Activated naive CD8-positive, alpha-beta T cell (primary cell): Measurements from ENCODE around the gene SENP6.
A peak's percentile ranks its signal among the peaks of the same experiment; 100 is the strongest.
"Not testable (repeated sequence)": the region's sequence is repeated elsewhere in the genome, so short reads cannot be mapped to it uniquely, and the experiment has no call there.

ENCODE experiments used
- H3K27ac Mint-ChIP-seq: one replicate; pipeline ENCODE4 v1.8.0; 2021; ENCODE audit warnings: mixed read lengths
- H3K27me3 Mint-ChIP-seq: one replicate; pipeline ENCODE4 v1.8.0; 2021; ENCODE audit warnings: mixed read lengths
- H3K36me3 Mint-ChIP-seq: one replicate; pipeline ENCODE4 v1.8.0; 2021; ENCODE audit warnings: mixed read lengths
- H3K4me1 Mint-ChIP-seq: one replicate; pipeline ENCODE4 v1.8.0; 2021; ENCODE audit warnings: low read depth, mixed read lengths
- H3K4me3 Mint-ChIP-seq: one replicate; pipeline ENCODE4 v1.8.0; 2021; ENCODE audit warnings: mild to moderate bottlenecking, mixed read lengths
- H3K9me3 Mint-ChIP-seq: one replicate; pipeline ENCODE4 v1.8.0; 2021; ENCODE audit warnings: low read depth, mixed read lengths

Gene SENP6

GRCh38 chr6:75619230-75619899 lies 17.7 kb downstream of the SENP6 start:
- peak overlapping the region; percentile 13 for H3K27ac Mint-ChIP-seq

GRCh38 chr6:75620381-75621304 lies 19.0 kb downstream of the SENP6 start:
- no peak overlapping the region for H3K4me3 Mint-ChIP-seq
- no peaks in the 10 kb centered on the region for H3K27me3 Mint-ChIP-seq
- peaks cover 57% of the 10 kb centered on the region for H3K4me1 Mint-ChIP-seq
- H3K27ac Mint-ChIP-seq: peak overlapping the region; percentile 70
- H3K36me3 Mint-ChIP-seq: peaks cover 5% of the 10 kb centered on the region
- no peaks in the 10 kb centered on the region for H3K9me3 Mint-ChIP-seq

More at GRCh38 chr6:75619230-75619899, 17.7 kb downstream of the SENP6 start:
- Mint-ChIP-seq H3K4me3 (no peak overlapping the region), H3K27me3 (no peaks in the 10 kb centered on the region), H3K9me3 (no peaks in the 10 kb centered on the region), H3K36me3 (peaks cover 11% of the 10 kb centered on the region), H3K4me1 (peaks cover 69% of the 10 kb centered on the region)

GRCh38 chr6:75621846-75622245 lies 20.2 kb downstream of the SENP6 start:
- no peak overlapping the region for H3K4me3 Mint-ChIP-seq
- H3K36me3 Mint-ChIP-seq: peaks cover 5% of the 10 kb centered on the region
- H3K4me1 Mint-ChIP-seq: peaks cover 50% of the 10 kb centered on the region

GRCh38 chr6:75623491-75623890 lies 21.8 kb downstream of the SENP6 start:
- Mint-ChIP-seq H3K36me3 (no peaks in the 10 kb centered on the region), H3K27ac (no peak overlapping the region), H3K27me3 (no peaks in the 10 kb centered on the region), H3K9me3 (no peaks in the 10 kb centered on the region), H3K4me1 (peaks cover 38% of the 10 kb centered on the region), H3K4me3 (no peak overlapping the region)

More at GRCh38 chr6:75621846-75622245, 20.2 kb downstream of the SENP6 start:
- H3K9me3 Mint-ChIP-seq: no peaks in the 10 kb centered on the region
- H3K27me3 Mint-ChIP-seq: no peaks in the 10 kb centered on the region
- peak overlapping the region; percentile 47 for H3K27ac Mint-ChIP-seq

GRCh38 chr6:75624335-75624734 lies 22.7 kb downstream of the SENP6 start:
- no peaks in the 10 kb centered on the region for H3K36me3 Mint-ChIP-seq
- no peaks in the 10 kb centered on the region for H3K27me3 Mint-ChIP-seq
- no peaks in the 10 kb centered on the region for H3K9me3 Mint-ChIP-seq
- no peak overlapping the region for H3K27ac Mint-ChIP-seq
- no peak overlapping the region for H3K4me3 Mint-ChIP-seq
- peaks cover 30% of the 10 kb centered on the region for H3K4me1 Mint-ChIP-seq

GRCh38 chr6:75624988-75625387 lies 23.3 kb downstream of the SENP6 start:
- Mint-ChIP-seq H3K27me3 (no peaks in the 10 kb centered on the region), H3K4me3 (no peak overlapping the region), H3K4me1 (peaks cover 24% of the 10 kb centered on the region), H3K27ac (no peak overlapping the region), H3K9me3 (no peaks in the 10 kb centered on the region), H3K36me3 (no peaks in the 10 kb centered on the region)

GRCh38 chr6:75626561-75626960 lies 24.9 kb downstream of the SENP6 start:
- Mint-ChIP-seq H3K9me3 (no peaks in the 10 kb centered on the region), H3K4me3 (no peak overlapping the region), H3K36me3 (peaks cover 2% of the 10 kb centered on the region), H3K27me3 (no peaks in the 10 kb centered on the region), H3K4me1 (peaks cover 13% of the 10 kb centered on the region), H3K27ac (no peak overlapping the region)

- H3K27me3 Mint-ChIP-seq, H3K4me3 Mint-ChIP-seq, H3K36me3 Mint-ChIP-seq: not testable (repeated sequence)
Measured at GRCh38 chr6:75627708-75628107, 26.0 kb downstream of the SENP6 start.

GRCh38 chr6:75631859-75632635 lies 30.4 kb downstream of the SENP6 start:
- Mint-ChIP-seq H3K27me3 (no peaks in the 10 kb centered on the region), H3K36me3 (peaks cover 16% of the 10 kb centered on the region), H3K9me3 (no peaks in the 10 kb centered on the region), H3K4me1 (peaks cover 17% of the 10 kb centered on the region), H3K27ac (no peak overlapping the region), H3K4me3 (no peak overlapping the region)

More at GRCh38 chr6:75627708-75628107, 26.0 kb downstream of the SENP6 start:
- H3K4me1 Mint-ChIP-seq: peaks cover 16% of the 10 kb centered on the region
- H3K27ac Mint-ChIP-seq, H3K9me3 Mint-ChIP-seq: not testable (repeated sequence)

- H3K9me3 Mint-ChIP-seq: no peaks in the 10 kb centered on the region
- no peak overlapping the region for H3K27ac Mint-ChIP-seq
- no peaks in the 10 kb centered on the region for H3K27me3 Mint-ChIP-seq
- no peak overlapping the region for H3K4me3 Mint-ChIP-seq
- peaks cover 19% of the 10 kb centered on the region for H3K4me1 Mint-ChIP-seq
- H3K36me3 Mint-ChIP-seq: peaks cover 17% of the 10 kb centered on the region
Measured at GRCh38 chr6:75633045-75633444, 31.4 kb downstream of the SENP6 start.

- no peaks in the 10 kb centered on the region for H3K27me3 Mint-ChIP-seq
- H3K9me3 Mint-ChIP-seq: no peaks in the 10 kb centered on the region
- H3K36me3 Mint-ChIP-seq: peaks cover 12% of the 10 kb centered on the region
- H3K4me3 Mint-ChIP-seq: no peak overlapping the region
- no peaks in the 10 kb centered on the region for H3K4me1 Mint-ChIP-seq
- H3K27ac Mint-ChIP-seq: no peak overlapping the region
Measured at GRCh38 chr6:75642311-75642710, 40.6 kb downstream of the SENP6 start.

- peaks cover 12% of the 10 kb centered on the region for H3K36me3 Mint-ChIP-seq
- no peaks in the 10 kb centered on the region for H3K9me3 Mint-ChIP-seq
- no peak overlapping the region for H3K4me3 Mint-ChIP-seq
- H3K27ac Mint-ChIP-seq: no peak overlapping the region
- no peaks in the 10 kb centered on the region for H3K4me1 Mint-ChIP-seq
- H3K27me3 Mint-ChIP-seq: no peaks in the 10 kb centered on the region
Measured at GRCh38 chr6:75643173-75643572, 41.5 kb downstream of the SENP6 start.

- H3K36me3 Mint-ChIP-seq: peaks cover 10% of the 10 kb centered on the region
Measured at GRCh38 chr6:75656479-75656878, 54.8 kb downstream of the SENP6 start.

GRCh38 chr6:75657327-75657726 lies 55.6 kb downstream of the SENP6 start:
- no peak overlapping the region for H3K27ac Mint-ChIP-seq
- H3K4me3 Mint-ChIP-seq: no peak overlapping the region
- no peaks in the 10 kb centered on the region for H3K27me3 Mint-ChIP-seq
- H3K36me3 Mint-ChIP-seq: peaks cover 7% of the 10 kb centered on the region
- H3K9me3 Mint-ChIP-seq: no peaks in the 10 kb centered on the region
- peaks cover 6% of the 10 kb centered on the region for H3K4me1 Mint-ChIP-seq

More at GRCh38 chr6:75656479-75656878, 54.8 kb downstream of the SENP6 start:
- H3K27me3 Mint-ChIP-seq: no peaks in the 10 kb centered on the region
- no peaks in the 10 kb centered on the region for H3K9me3 Mint-ChIP-seq
- no peak overlapping the region for H3K4me3 Mint-ChIP-seq
- no peak overlapping the region for H3K27ac Mint-ChIP-seq
- peaks cover 5% of the 10 kb centered on the region for H3K4me1 Mint-ChIP-seq

- H3K4me1 Mint-ChIP-seq: peaks cover 2% of the 10 kb centered on the region
- no peaks in the 10 kb centered on the region for H3K9me3 Mint-ChIP-seq
- no peak overlapping the region for H3K27ac Mint-ChIP-seq
- H3K36me3 Mint-ChIP-seq: peaks cover 8% of the 10 kb centered on the region
- H3K27me3 Mint-ChIP-seq: no peaks in the 10 kb centered on the region
- H3K4me3 Mint-ChIP-seq: no peak overlapping the region
Measured at GRCh38 chr6:75666592-75666991, 64.9 kb downstream of the SENP6 start.
